Loucy (cell line): ENCODE measurements around the gene ARMH2.

Source experiments
- H2AFZ ChIP-seq: fragments of 200-600 bp; sonication (generic); 2 replicates; pipeline ENCODE4 v1.6.0; 2016; ENCODE audit warnings: antibody characterized with exemption, mild to moderate bottlenecking, low read length, moderate library complexity
- H3F3A ChIP-seq: fragments of 200-600 bp; 2 replicates; pipeline ENCODE4 v1.6.0; 2016; ENCODE audit warnings: antibody characterized with exemption, low read depth, mild to moderate bottlenecking
- H3K27me3 ChIP-seq: fragments of 200-600 bp; sonication (generic); 2 replicates; pipeline ENCODE4 v1.6.1; 2014; ENCODE audit warnings: low read length, mild to moderate bottlenecking; ENCODE audit not compliant: insufficient read depth, poor library complexity, severe bottlenecking
- H3K36me3 ChIP-seq: fragments of 200-600 bp; sonication (generic); 2 replicates; pipeline ENCODE4 v1.6.1; 2016; ENCODE audit warnings: low read length; ENCODE audit not compliant: insufficient read depth
- H3K4me1 ChIP-seq: fragments of 200-600 bp; sonication (generic); 2 replicates; pipeline ENCODE4 v1.5.1; 2014; ENCODE audit warnings: low read length, mild to moderate bottlenecking; ENCODE audit not compliant: insufficient read depth, poor library complexity, severe bottlenecking
- H3K4me2 ChIP-seq: fragments of 200-600 bp; sonication (generic); 2 replicates; pipeline ENCODE4 v1.6.0; 2014; ENCODE audit warnings: antibody characterized with exemption, low read length, low read depth, mild to moderate bottlenecking; ENCODE audit not compliant: poor library complexity, severe bottlenecking
- H3K4me3 ChIP-seq: fragments of 200-600 bp; sonication (generic); 2 replicates; pipeline ENCODE4 v1.5.1; 2014; ENCODE audit warnings: low read length, mild to moderate bottlenecking, mixed read lengths; ENCODE audit not compliant: poor library complexity, severe bottlenecking
- H3K79me2 ChIP-seq: fragments of 200-600 bp; sonication (generic); 2 replicates; pipeline ENCODE4 v1.6.1; 2014; ENCODE audit warnings: low read length; ENCODE audit not compliant: insufficient read depth
- H3K9ac ChIP-seq: fragments of 200-600 bp; sonication (generic); 2 replicates; pipeline ENCODE4 v1.6.0; 2014; ENCODE audit warnings: mild to moderate bottlenecking, low read depth, low read length, moderate library complexity; ENCODE audit not compliant: poor library complexity, severe bottlenecking
- H3K9me2 ChIP-seq: fragments of 200-600 bp; sonication (generic); replicated peaks from 2 replicates; pipeline ENCODE4 v1.6.1; 2016; ENCODE audit warnings: low read depth, low read length, mixed read lengths
- H3K9me3 ChIP-seq: fragments of 200-600 bp; sonication (generic); 2 replicates; pipeline ENCODE4 v1.6.1; 2014; ENCODE audit warnings: mild to moderate bottlenecking, antibody characterized with exemption, low read length, low read depth; ENCODE audit not compliant: insufficient read depth
- H4K20me1 ChIP-seq: fragments of 200-600 bp; sonication (generic); 2 replicates; pipeline ENCODE4 v1.6.0; 2014; ENCODE audit warnings: antibody characterized with exemption, low read length, mild to moderate bottlenecking; ENCODE audit not compliant: insufficient read depth, poor library complexity, severe bottlenecking
- EZH2phosphoT487 ChIP-seq: fragments of 200-600 bp; IDR thresholded peaks from 2 replicates; pipeline ENCODE4 v1.6.1; 2018; ENCODE audit warnings: antibody characterized with exemption, mild to moderate bottlenecking, moderate library complexity, borderline replicate concordance
- TF ChIP-seq, protein P1 (sequence below): fragments of 200-600 bp; sonication (generic); conservative IDR thresholded peaks from 2 replicates; pipeline ENCODE4 v1.5.1; 2014; ENCODE audit warnings: mild to moderate bottlenecking, antibody characterized with exemption, low read length

ARMH2 gene

DNA sequence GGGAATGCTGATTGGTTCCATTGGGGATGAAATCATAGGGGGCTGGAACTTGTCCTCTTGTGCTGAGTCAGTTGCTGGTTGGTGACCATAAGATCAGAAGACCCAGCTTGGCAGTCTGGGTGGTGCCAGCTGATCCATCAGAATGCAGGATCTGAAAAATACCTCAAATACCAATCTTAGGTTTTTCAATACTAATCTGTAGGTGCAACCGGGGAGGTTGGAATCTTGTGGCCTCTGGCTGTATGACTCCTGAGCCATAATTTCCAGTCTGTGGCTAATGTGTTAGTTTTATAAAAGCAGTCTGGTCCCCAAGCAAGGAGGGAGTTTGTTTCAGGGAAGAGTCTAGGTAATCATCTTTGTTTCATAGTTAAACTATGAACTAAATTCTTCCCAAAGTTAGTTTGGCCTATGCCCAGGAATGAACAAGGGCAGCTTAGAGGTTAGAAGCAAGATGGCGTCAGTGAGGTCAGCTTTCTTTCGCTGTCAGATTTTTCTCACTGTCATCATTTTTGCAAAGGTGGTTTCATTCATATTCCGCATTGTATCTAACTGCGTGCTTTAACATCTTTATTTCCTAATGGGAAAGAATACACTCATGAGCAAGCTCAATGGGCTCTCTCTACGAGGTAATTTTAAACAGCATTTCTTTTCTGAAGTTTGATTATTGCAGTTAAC is 2.0 kb downstream of the ARMH2 start:
- TF ChIP-seq, protein P1, sequence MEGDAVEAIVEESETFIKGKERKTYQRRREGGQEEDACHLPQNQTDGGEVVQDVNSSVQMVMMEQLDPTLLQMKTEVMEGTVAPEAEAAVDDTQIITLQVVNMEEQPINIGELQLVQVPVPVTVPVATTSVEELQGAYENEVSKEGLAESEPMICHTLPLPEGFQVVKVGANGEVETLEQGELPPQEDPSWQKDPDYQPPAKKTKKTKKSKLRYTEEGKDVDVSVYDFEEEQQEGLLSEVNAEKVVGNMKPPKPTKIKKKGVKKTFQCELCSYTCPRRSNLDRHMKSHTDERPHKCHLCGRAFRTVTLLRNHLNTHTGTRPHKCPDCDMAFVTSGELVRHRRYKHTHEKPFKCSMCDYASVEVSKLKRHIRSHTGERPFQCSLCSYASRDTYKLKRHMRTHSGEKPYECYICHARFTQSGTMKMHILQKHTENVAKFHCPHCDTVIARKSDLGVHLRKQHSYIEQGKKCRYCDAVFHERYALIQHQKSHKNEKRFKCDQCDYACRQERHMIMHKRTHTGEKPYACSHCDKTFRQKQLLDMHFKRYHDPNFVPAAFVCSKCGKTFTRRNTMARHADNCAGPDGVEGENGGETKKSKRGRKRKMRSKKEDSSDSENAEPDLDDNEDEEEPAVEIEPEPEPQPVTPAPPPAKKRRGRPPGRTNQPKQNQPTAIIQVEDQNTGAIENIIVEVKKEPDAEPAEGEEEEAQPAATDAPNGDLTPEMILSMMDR: no peak
- no peak for TF ChIP-seq EZH2phosphoT487
- H3K9ac ChIP-seq: no peak overlapping the region
- H3K9me3 ChIP-seq: no peaks in the 10 kb centered on the region
- H3K4me1 ChIP-seq: no peaks in the 10 kb centered on the region
- no peak overlapping the region for H3K4me2 ChIP-seq
- H3K9me2 ChIP-seq: no peaks in the 10 kb centered on the region
- no peaks in the 10 kb centered on the region for H3K36me3 ChIP-seq
- no peaks in the 10 kb centered on the region for H3K79me2 ChIP-seq
- H3K27me3 ChIP-seq: no peaks in the 10 kb centered on the region
- H3F3A ChIP-seq: no peaks in the 10 kb centered on the region
- no peaks in the 10 kb centered on the region for H4K20me1 ChIP-seq
- no peak overlapping the region for H3K4me3 ChIP-seq
- no peak overlapping the region for H2AFZ ChIP-seq

DNA sequence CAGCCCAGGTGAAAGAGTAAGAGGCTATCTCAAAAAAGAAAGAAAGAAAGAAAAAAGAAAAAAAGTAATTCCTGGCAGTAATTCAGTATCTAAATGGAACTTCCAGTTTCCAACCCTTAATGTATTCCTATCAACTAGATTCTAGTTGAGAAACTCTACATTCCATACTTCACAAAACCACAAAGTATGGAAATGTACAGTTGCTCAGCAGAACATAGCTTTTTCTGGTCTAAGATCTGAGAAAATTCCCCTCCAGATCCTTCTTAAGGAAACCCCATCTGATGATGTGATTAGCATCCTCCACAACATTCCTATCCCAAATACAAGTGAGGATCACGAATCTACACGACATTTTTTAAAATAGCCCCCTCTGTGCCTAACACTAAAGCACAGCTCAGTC is 3.6 kb downstream of the ARMH2 start:
- H2AFZ ChIP-seq: no peak overlapping the region
- no peaks in the 10 kb centered on the region for H3K4me1 ChIP-seq
- no peaks in the 10 kb centered on the region for H3K9me2 ChIP-seq
- H3K9me3 ChIP-seq: no peaks in the 10 kb centered on the region
- 0 out of 2 replicates have a peak, but pooled peaks cover 4% of the 10 kb centered on the region for H3F3A ChIP-seq
- TF ChIP-seq, protein P1: no peak
- TF ChIP-seq EZH2phosphoT487: no peak
- no peak overlapping the region for H3K9ac ChIP-seq
- H4K20me1 ChIP-seq: no peaks in the 10 kb centered on the region
- no peaks in the 10 kb centered on the region for H3K27me3 ChIP-seq
- H3K4me3 ChIP-seq: no peak overlapping the region
- no peak overlapping the region for H3K4me2 ChIP-seq
- H3K36me3 ChIP-seq: no peaks in the 10 kb centered on the region
- no peaks in the 10 kb centered on the region for H3K79me2 ChIP-seq

DNA sequence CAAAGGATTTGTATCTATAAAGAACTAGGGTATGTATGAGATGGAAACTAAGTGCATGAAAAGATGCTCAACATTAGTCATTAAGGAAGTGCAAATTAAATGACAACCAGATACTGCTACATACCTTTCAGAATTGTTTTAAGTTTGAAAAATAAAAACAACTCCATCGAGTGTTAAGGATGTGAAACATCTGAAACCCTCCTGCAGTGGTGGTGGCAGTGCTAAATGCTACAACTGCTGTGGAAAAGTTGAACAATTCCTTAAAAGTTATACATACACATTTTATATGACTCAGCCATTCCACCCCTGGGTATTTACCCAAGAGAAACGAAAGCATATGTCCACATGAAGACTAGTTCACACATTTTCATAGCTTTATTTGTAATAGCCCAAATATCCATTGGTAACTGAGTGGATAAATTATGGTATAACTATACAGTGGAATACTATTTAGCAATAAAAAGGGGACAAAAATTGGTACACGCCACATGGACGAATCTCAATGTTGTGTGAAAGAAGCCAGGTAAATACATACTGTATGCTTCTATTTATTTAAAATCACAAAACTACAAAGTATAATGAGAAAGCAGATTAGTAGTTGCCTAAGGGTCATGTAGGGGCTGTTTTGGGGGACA is 10.6 kb downstream of the ARMH2 start:
- peaks cover 4% of the 10 kb centered on the region for H3K4me1 ChIP-seq
- H3K4me2 ChIP-seq: no peak overlapping the region
- H3K27me3 ChIP-seq: no peaks in the 10 kb centered on the region
- H3K9me2 ChIP-seq: no peaks in the 10 kb centered on the region
- H3F3A ChIP-seq: 0 out of 2 replicates have a peak, but pooled peaks cover 4% of the 10 kb centered on the region
- H4K20me1 ChIP-seq: peaks cover under 1% of the 10 kb centered on the region
- peaks cover 3% of the 10 kb centered on the region for H3K79me2 ChIP-seq
- TF ChIP-seq EZH2phosphoT487: no peak
- TF ChIP-seq, protein P1: no peak
- H3K9ac ChIP-seq: no peak overlapping the region
- H3K4me3 ChIP-seq: no peak overlapping the region
- no peak overlapping the region for H2AFZ ChIP-seq
- no peaks in the 10 kb centered on the region for H3K9me3 ChIP-seq
- peaks cover 57% of the 10 kb centered on the region for H3K36me3 ChIP-seq
